Stromal cell of bone marrow (primary cell): ENCODE results near the gene HMGN5.
A peak's percentile ranks its signal among the peaks of the same experiment; 100 is the strongest.

ENCODE experiments used
- DNase-seq: peaks from one replicate; pipeline ENCODE4 v3.0.0-alpha.2; 2012; ENCODE audit warnings: low read depth

HMGN5 gene, protein sequence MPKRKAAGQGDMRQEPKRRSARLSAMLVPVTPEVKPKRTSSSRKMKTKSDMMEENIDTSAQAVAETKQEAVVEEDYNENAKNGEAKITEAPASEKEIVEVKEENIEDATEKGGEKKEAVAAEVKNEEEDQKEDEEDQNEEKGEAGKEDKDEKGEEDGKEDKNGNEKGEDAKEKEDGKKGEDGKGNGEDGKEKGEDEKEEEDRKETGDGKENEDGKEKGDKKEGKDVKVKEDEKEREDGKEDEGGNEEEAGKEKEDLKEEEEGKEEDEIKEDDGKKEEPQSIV

DNA sequence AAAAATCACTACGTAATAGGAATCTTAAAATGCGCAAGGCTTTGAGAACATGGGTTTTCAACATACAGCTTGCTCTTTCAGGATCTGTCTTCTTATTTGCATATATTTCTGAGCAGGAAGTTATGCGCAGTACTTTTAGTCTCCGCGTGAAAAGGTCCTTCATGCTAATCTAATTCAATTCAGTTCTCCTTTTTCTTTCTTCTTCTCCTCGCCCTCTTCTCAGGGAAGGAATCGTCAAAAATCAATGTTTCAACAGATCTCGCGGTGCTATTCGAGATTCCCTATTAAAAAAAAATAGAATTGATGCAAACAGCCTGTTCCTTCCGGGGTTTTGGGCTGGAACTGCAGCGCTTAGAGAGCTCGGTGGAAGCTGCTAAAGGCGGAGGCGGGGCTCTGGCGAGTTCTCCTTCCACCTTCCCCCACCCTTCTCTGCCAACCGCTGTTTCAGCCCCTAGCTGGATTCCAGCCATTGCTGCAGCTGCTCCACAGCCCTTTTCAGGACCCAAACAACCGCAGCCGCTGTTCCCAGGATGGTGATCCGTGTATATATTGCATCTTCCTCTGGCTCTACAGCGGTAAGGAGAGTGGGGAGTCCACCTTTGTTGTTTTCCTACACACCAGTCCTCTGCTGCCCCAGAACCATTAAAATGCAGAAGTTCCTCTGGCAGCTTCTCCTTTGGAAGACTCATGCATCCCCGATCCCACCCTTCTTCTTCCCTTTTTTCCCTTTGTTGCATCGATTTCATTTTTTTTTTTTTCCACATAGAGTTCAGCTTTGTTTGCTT is at the start of gene HMGN5, which contains the start of gene SH3BGRL:
Gene HMGN5 (minus strand): TSS at position 243 of the 785 bp plus-strand sequence. CDS start 80,364 bp downstream, outside the sequence.
Gene SH3BGRL (plus strand): TSS at position 432 of the 785 bp plus-strand sequence. CDS start 99 bp downstream, at position 531.
- DNase-seq, result peak; percentile 76

DNA sequence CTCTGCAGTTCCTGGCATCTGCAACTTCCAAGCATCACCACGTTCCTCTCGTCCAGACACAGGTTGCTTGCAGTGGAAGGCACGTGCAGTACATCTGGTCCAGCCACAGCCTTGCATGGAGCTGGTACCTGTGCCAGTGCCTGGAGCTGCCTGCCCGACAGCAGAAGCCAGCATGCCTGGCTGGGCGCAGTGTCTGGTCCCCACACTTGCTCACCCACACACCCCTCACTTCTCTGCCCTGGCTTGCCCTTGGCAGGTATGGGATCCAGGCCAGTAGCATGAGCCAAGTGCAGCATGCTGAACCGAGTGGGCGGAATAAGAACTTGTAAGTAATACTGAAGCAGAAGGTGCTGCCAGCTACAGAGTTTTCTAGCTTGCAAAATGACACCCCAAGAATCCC is 40.0 kb upstream of the HMGN5 start:
- DNase-seq, result no peak

DNA sequence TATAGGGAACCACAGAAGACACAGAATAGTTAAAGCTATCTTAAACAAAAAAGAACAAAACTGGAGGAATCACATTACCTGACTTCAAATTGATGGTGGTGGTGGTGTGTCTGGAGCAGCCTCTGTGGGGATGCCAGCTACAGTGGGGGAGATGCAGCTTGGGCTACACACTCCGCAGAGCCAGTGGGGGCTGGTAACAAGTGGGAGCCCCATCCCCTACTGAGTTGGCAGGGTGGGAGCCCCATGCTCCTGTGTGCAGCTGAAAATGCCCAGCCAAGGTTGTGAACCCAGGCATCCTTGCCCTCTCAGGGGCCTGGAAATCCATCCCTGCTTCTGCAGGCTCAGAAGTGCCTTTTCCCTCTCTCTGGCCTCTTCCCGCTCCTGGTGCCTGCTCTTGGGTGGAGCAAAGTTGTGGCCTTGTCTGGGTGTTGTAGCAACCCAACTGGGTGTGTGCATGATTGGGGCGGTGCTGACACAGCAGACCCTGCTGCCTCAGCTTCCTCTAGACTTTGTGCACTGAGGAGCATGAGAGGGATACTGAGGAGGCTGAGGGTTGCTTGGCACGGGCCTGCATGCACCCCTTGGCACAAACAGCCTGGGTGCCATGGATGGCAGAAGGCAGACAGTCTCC is 39.1 kb upstream of the HMGN5 start:
- no peak for DNase-seq

DNA sequence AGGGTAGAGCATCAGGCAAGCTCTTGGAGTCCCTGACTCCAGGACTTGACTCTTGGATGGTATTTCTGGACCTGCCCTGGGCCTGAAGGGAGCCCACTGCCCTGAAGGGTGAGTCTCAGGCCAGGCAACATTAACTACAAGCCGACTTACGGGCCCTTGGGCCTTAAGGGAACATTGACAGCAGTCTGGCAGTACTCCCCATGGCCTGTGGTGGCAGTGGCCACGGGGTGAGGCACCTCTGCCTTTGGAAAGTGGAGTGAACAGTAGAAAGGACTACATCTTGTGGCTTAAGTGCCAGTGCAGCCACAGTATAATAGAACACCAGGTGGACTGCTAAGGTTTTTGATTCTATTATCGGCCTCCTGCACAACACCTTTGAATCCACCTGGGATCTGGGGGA is 36.5 kb upstream of the HMGN5 start:
- DNase-seq, result no peak

DNA sequence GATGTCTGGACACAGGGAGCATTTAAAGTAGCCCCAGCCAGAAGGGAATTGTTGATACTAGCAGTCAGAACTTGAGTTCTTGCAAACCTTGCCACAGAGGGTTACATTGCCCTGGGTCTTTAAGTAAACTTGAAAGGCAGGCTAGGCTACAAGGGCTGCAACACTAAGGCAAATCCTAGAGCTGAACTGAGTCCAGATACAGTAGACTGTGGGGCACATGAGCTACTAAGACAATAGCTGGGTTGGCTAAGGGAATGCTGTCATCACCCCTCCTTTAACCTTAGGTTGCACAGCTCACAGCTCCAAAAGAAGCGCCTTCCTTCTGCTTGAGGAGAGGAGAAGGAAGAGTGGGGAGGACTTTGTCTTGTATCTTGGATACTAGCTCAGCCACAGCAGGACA is 35.8 kb upstream of the HMGN5 start:
- no peak for DNase-seq

DNA sequence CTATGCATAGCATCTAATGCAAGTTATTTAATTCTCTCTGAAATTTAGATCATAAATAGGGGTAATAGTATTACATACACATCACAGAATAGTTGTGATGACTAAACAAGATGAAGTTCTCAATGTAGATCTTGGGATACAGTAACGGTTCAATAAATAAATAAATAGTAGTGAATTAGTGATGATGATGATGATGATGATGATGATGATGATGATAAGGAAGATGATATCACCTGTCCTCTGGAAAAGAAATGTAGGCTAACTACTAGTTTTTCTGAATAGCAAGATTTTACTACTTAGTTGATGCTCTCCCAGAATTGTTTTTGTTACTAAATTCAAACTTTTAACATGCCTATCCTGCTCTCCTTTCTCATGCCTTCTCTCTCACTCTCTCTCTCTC is 30.5 kb upstream of the HMGN5 start:
- no peak for DNase-seq

DNA sequence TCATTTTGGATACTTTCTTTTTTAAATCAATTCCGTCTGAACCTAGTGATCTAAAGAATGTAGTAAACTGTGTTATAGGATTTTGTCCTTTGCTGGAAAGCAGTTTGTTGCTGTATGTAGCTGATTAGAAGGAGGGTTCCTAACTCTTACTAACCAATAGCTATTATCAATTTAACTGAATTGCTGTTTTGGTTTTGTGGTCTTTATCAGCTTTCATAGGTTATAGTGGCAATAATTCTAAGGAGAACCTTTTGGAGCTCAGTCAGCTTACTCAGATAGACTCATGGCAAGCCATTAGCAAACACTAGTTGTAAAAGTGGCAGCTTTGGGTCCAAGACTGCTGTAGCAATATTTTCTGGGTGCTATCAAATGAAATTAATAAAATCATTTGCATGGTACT is 29.8 kb upstream of the HMGN5 start:
- DNase-seq, result no peak

DNA sequence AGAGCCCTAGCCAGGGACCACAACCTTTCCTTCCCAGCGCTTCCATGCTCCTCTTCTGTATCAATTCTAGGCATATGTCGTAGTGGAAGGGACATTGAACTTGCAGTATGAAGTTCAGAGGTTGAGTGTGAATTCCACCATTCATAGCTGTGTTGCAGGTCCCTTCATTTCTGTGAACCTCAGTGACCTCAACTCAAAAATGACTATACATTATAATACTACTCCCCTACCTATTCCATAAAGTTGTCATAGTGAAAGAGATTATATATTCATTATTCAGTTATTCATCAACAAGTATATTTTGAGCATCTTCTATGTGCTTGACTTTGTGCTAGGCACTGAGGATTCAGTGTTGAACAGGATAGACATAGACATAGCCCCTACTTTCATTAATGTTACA is 28.2 kb upstream of the HMGN5 start:
- DNase-seq, result no peak

DNA sequence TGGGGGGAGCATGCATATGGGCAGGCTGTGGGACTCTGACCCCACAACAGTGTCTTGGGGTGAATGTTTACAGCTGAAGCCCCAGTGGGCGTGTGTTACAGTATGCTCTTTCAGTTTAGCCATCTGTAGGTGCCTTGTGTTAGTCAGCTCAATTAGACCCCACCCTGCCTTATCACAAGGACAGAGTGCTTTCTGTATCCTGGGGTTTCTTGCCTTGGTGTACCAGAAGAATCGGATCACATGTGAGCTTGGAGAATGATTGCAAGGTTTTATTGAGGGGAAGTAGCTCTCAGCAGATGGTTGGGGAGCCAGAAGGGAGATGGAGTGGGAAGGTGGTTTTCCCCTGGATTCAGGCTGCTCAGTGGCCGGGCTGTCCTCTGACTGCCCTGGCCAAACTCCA is 27.5 kb upstream of the HMGN5 start:
- DNase-seq, result no peak

DNA sequence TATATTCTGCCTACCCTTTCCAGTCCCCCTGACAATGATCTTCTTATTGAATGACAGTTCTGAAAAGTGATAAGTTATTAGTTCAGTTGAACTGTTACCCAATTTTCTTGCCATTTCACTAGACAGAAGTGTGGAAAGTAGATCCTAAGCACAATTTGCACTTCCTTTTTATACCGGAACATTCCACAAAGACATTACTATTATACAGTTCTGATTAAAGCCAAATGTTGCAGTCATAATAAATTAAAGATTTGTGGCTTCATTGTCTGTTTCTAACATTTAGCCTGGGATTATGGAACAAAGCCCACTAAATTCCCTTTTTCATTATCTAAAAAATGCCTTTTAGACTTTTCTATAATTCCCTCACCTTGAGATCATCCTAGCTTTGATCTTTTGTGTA is 14.0 kb upstream of the HMGN5 start:
- DNase-seq, result no peak

DNA sequence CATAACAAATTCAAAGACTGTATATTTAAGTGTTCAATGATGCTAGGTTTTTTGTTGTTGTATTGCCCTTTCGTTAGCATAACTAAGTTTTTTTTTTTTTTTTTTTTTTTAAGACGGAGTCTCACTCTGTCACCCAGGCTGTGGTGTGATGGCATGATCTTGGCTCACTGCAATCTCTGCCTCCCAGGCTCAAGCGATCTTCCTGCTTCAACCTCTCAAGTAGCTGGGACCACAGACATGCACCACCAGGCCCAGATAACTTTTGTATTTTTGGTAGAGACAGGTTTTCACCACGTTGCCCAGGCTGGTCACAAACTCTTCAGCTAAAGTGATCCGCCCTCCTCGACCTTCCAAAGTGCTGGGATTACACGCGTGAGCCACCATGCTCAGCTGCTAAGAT is 7.2 kb upstream of the HMGN5 start:
- DNase-seq, result no peak

DNA sequence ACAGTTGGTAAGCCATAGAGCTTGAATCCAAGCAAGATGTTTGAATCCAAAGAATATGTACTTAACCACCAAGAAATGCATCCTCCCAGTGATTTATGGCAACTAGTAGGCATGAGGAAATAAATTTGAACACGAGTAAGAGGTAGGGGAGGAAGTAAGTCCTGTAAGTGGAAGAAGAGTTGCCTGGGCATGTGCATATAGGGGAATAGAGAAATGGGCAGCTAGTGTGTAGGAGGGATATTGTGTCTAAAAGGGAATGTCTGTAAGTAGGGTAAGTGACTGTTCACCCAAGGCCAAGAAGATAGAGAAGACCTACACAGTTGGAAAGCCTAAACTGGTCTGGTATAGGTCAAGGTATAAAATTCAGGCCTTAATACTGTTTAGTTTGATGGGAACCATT is 4.8 kb upstream of the HMGN5 start:
- no peak for DNase-seq

DNA sequence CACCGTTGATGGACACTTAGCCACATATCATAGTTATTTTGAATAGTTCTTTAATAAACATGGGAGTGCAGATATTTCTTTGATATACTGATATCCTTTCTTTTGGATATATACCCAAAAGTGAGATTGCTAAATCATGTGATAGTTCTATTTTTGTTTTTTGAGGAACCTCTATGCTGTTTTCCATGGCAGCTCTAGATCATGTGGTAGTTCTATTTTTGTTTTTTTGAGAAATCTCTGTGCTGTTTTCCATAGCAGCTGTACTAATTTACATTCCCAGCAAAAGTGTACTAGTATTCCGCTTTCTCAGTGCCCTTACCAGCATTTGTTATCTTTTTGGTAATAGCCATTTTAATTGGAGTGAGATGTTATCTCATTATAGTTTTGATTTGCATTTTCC is 3.8 kb upstream of the HMGN5 start:
- DNase-seq, result no peak

DNA sequence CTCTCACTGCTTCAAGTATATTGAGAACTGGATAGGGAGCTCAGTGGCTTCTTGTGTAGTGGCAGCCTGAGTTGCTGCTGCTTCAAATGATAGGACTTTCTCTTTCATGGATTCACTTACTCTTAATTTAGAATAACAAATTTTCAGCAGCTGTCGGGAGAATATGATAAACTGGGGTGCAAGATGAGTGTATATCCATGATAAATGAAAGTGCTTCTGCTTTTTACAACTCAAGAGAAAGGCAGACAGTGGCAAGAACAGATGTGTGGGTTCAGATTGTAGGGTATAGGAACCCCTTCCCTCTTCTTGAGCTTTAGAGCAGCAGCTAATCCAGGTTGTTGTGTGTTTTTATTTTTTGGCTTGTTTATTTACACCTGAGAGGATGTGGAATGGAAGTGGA is 1.2 kb upstream of the HMGN5 start:
- DNase-seq, result no peak

DNA sequence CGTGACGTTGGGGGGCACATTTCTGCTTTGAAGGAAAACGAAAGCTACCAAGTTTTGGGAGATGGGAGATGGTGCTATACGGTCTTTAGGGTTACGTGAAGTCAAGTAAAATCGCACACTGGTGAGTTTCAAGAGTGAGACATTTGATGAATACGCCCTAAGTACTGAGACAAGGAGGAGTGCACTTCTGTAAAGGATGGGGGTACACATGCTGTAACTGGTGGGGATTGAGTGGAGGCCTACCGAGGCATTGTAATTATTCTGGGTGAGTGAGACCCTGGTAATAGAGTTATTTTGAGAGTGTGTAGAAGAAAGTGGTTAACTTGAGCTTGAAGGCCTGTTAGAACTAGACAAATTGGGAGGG is 725 bp upstream of the HMGN5 start:
- DNase-seq, result peak; percentile 8

DNA sequence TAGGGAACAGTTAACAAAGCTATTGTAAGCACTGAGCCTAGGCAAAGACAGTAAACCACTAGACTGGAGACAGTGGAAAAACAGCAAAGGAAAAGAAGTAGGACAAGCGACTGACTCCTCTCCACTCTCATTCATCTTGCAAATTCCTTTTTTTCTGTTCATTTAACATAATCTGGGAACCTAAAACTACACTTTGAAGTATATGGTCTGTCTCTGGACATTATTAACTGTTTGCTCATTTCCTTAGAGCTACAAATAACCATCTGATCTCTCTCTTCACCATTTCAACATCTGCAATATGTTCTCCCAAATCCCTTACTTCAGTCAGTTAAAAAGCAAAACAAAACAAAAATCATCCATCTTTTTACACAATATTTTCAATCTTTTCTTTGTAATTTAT is 642 bp downstream of the HMGN5 start:
- no peak for DNase-seq

DNA sequence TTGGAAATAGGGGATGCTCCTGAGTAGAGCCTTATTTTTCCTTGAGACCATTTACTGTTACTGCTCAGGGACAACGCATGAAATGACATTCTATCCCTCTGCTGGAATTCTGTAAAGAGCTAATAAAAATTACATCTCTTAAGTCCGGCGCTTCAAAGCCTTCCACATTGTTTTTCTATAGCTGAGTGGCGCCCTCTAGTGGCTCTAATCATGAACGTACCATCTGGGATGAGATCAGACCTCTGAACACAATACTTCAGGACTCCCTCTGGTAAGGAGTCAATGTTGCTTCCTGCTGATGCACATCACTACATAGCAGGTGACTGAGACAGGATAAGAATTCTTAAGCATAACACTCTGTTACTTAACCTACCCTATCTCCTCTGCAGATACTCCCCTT is 6.0 kb downstream of the HMGN5 start:
- DNase-seq, result peak; percentile 26

DNA sequence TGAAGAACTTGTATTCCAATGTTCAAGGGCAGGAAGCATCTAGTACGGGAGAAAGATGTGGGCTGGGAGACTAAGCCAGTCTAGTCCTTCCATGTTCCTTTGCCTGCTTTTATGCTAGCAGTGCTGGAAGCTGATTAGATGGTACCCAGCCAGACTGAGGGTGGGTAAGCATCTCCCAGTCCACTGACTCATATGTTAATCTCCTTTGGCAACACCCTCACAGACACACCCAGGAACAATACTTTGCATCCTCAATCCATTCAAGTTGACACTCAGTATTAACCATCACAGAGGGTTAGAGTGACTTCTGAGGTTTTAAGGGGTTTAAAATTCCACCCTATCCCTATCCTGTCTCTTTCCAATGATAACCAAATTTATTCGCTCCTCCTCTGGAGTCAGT is 6.5 kb downstream of the HMGN5 start:
- no peak for DNase-seq

DNA sequence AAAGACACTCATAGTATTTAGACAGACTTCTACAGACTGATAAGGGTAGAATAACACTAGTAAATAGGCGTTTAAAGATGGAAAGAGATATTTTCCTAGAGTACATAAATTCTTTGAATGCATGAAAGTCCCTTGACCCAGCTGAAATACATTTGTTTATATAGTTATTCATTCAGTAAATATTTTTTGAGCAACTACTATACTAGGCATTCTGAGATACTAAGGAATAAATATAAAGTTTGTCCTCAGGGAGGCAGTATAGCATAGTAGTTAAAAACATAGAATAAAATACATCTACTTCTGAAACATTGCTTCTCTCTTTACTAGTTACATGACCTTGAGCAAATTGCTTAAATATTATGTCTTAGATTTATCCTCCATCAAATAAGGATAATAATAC is 27.4 kb downstream of the HMGN5 start:
- peak; percentile 5 for DNase-seq

DNA sequence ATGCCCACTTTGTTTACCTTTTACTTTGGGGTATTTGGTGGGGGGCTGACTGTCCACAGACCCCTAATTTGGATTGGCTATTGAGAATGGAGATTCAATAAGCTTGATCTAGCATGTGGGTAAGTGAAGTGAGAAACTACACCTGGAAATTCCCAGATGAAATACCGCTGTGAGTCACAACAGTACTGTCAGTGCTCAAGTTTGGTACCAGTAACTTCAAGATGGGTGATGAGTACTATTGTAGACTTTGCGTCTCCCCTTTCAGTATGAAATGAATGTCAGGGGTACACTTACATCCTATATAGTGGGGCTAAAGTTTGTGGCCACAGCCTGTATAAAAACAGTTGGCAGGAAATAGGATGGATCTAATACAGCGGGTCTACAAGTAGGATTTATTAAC is 33.3 kb downstream of the HMGN5 start:
- DNase-seq, result no peak

DNA sequence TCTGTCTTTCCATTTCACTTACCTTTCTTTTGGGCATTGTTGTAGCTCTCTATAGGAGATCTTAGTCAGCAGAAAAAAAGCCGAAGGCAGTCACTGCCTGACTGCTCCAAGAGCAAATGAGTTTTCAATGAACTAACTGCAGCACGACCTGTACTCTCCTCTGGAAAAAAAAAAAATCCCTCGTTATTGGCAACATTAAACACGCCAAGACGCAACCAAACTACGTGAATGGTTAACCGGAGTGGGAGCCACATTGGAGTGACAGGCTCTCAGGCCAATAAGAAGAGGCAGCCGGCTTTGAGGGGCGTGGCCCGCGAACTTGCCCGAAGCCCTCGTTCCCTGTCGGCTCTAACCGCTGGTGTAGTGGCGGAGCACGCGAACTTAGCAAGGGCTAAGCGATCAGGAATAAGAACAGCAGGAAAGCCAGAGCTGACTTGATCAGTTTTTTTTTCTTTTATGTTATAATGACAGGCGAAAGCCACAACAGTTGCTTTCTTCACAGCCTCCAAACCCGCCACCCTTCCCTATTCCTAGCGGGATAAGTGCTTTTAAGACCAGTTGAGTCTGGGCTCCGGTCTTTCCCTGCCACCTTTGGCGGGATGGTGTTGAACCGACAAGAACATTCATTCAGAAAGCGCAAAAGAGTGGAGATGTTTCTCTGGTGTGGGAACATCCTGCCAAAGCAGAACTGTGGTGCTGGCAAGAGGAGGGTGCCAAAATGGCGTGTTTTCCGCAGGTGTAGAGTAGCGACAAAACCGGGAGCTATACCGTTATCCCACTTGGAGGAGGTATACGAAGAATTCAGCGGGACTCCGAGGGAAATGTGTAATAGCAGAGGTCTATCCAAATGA is 80.0 kb downstream of the HMGN5 start:
- peak; percentile 82 for DNase-seq

DNA sequence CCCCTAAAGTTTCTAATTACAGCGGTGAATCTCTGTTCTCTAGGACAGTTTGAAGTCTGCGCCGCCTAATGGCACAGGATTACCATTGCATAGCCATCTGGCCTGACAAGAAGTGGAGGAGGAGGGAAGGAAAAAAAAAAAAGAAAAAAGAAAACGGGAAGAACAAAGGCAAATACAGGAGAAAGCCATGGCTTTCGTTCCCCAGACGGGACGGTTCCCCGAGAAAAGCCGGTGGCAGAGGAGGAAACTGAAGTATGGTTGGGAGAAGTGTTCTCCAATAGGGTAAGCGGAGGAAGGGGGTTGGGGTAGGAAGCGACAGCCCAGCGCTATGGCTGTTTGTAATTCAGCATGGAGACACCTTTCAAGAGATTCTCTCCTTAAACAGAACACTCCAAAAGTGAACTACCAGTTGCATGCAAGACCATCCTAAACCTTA is 80.8 kb downstream of the HMGN5 start:
- DNase-seq, result peak; percentile 41
